ENCODE data around the gene HES5.
A peak's percentile ranks its signal among the peaks of the same experiment; 100 is the strongest.
"Not testable (repeated sequence)": the region's sequence is repeated elsewhere in the genome, so short reads cannot be mapped to it uniquely, and the experiment has no call there.

The HES5 gene, protein sequence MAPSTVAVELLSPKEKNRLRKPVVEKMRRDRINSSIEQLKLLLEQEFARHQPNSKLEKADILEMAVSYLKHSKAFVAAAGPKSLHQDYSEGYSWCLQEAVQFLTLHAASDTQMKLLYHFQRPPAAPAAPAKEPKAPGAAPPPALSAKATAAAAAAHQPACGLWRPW

GRCh38 chr1:2529784-2530512, at the start of gene HES5:
HES5 (minus strand) TSS chr1:2530263; CDS start chr1:2530164, 99 bp downstream.
- DNase-seq (ENCODE audit: low spot score) = no peak

- DNase-seq (ENCODE audit: low spot score) = no peak
Observed at GRCh38 chr1:2578758-2579118, 48.7 kb upstream of the HES5 start.

DNA sequence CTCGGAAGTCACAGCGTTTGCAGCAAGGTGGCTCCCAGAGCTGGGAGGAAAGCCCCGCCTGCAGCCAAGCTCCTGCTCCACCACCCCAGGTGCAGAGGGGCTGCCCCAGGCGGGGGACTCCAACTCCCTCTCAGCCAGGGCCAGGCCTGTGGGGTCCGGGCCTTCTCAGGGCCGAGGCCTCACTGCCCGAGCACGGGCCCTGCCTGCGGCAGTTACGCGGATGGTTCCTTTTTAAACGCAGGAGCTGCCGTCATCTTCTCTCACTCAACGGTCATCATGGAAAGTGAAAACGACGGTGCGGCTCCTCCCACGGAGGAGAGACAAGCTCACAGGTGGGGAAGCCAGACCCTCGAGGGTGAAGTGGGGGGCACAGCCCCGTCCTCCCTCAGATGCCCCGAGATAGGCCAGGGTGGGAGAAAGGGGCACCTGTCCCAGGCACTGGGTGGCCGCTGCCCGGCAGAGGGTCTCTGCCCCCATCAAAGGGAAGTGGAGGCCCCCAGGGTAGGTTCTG, 47.6 kb upstream of the HES5 start:
- DNase-seq (ENCODE audit: low spot score) = not testable (repeated sequence)

GRCh38 chr1:2575801-2576663, 46.0 kb upstream of the HES5 start:
- DNase-seq (ENCODE audit: low spot score) = no peak

DNA sequence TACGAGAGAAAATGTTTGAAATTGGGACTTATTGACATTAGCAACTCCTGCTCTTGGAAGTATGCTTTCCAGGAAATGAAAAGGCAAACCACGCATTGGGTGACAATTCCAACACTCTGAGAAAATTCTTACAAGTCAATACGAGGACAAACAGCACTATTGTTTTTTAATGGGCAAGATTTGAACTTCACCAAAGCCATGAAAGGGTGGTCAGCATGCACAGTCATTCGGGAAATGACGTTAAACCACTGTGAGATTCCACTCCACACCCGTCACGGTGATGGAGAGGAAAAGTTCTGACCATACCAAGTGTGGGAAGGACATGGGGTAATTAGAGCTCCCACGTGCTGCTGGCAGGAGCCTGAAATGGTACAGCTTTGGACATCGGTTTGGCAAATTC, 44.3 kb upstream of the HES5 start:
- DNase-seq (ENCODE audit: low spot score) = no peak

- DNase-seq (ENCODE audit: low spot score) = no peak
Observed at GRCh38 chr1:2573250-2573920, 43.3 kb upstream of the HES5 start.

- DNase-seq (ENCODE audit: low spot score) = no peak
Observed at GRCh38 chr1:2571348-2571747, 41.3 kb upstream of the HES5 start.

GRCh38 chr1:2570332-2570731, 40.3 kb upstream of the HES5 start:
- no peak for DNase-seq (ENCODE audit: low spot score)

DNA sequence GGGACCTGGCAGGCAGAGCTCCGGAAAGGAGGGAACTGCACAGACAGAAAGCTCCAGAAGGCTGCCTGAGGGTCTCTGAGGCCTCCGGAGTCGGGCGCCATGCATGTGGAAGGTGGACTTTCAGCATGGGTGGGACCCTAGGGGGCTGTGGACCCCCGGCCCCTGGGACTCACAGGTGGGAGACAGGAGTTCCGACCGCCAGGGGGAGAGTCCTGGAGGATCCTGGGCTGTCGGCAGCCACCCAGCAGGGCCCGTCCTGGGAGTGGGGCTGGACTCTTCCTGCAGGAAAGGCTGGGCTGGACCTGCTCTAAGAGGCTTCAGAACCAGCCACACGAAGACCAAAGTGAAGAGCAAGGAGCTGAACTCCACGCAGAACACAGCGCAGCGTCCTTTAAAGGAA, 39.6 kb upstream of the HES5 start:
- DNase-seq (ENCODE audit: low spot score) = not testable (repeated sequence)

- DNase-seq (ENCODE audit: low spot score) = no peak
Observed at GRCh38 chr1:2569060-2569459, 39.0 kb upstream of the HES5 start.

DNA sequence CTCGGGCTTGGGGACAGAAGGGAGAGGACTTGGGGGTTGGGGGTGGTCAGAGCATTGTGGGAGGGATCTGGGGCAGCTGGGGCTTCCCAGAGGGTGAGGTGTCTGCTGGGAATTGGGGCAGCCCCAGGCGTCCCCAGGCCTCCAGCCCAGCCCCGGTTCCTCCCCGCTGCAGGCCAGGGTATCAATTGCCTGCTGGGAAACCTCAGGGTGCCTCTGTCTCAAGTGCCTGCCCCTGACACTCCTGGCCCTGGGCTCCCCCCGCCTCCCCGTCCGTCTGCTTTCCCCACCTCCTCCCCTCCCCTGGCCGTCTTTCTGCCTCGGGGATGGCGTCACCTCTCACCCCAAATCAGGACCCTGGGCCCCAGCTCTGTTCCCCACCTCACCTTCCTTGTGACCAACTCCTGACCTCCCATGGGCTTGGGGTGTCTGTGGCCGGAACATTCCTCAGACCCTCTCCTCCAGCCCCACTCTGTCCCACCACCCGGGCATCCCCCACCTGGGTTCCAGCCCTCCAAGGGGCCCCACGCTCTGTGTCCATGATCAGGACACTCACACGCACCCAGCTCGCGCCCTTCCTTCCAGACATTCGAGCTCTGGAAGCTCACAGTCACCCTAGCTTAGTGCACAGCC, 38.2 kb upstream of the HES5 start:
- not testable (repeated sequence) for DNase-seq (ENCODE audit: low spot score)

DNA sequence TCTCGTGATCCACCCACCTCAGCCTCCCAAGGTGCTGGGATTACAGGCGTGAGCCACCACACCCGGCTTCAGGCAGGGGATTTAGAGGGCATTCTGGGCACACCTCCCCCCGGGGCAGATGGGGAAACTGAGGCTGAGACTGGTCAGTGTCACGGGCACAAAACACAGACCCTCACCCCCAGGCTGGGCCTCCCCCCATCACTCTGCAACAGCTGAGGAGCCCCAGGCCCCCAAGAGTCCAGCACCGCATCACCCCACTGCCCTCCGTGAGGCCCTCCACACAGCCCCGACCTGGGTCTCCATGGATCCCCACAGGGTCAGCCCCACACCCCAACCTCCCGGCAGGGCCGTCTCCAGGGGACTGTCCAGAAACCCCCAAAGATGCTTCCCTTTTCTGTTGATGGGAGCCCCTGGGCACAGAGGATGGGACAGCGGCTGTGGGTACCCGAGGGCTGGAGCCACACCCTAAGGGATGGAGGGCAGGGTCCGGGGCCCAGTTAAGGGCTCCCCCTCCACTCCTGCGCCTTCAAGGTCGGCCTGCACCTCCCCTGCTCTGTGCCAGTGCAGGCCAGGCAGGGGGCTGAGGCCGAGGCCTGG, 37.1 kb upstream of the HES5 start:
- DNase-seq (ENCODE audit: low spot score) = no peak

DNA sequence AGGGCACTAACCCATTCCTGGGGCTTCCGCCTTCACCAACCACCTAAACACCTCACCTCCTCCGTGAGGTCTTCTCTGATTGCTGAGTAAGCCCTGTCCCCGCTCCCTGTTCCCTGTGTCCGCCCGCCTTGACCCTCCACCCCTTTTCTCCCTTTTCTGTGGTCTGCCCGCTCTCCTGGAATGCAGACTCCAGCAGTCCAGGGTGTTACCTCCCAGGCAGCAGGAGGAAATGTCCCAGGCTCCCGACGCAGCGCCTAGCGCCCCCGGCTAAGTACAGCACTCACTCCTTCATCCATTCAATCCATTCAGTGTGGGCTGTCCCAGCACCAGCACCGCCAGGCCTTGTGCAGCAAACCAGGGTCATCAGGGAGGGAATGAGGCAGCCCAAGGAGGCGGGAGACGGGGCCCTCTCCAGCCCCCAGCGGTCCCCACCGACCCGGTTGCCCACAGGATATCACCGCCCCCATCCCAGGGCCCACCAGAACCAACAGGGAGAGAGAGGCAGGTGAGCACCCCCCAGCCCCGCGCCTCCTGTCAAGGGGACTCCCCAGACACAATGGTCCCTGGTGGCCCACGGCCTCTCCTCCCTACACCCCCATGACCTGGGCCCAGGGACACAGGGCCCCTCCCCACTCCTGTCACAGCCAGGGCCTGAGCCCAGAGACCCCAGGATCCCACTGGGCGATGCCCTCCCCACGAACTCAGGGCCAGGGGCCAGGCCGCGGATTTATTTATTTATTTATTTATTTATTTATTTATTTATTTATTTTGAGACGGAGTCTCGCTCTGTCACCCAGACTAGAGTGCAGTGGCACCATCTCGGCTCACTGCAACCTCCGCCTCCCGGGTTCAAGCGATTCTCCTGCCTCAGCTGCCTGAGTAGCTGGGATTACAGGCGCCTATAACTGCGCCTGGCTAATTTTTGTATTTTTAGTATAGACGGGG, 36.3 kb upstream of the HES5 start:
- DNase-seq (ENCODE audit: low spot score) = no peak

- no peak for DNase-seq (ENCODE audit: low spot score)
Observed at GRCh38 chr1:2564815-2565374, 34.8 kb upstream of the HES5 start.

- no peak for DNase-seq (ENCODE audit: low spot score)
Observed at GRCh38 chr1:2564006-2564814, 34.1 kb upstream of the HES5 start.

DNA sequence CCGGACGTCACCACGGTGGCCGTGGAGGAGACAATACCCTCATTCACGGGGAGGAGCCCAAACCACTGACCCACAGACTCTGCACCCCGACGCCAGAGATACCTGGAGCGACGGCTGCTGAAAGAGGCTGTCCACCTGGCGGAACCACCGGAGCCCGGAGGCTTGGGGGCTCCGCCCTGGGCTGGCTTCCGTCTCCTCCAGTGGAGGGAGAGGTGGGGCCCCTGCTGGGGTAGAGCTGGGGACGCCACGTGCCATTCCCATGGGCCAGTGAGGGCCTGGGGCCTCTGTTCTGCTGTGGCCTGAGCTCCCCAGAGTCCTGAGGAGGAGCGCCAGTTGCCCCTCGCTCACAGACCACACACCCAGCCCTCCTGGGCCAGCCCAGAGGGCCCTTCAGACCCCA, 33.1 kb upstream of the HES5 start:
- DNase-seq (ENCODE audit: low spot score) = no peak

GRCh38 chr1:2561898-2562895, 32.1 kb upstream of the HES5 start:
- DNase-seq (ENCODE audit: low spot score) = peak; percentile 54

DNA sequence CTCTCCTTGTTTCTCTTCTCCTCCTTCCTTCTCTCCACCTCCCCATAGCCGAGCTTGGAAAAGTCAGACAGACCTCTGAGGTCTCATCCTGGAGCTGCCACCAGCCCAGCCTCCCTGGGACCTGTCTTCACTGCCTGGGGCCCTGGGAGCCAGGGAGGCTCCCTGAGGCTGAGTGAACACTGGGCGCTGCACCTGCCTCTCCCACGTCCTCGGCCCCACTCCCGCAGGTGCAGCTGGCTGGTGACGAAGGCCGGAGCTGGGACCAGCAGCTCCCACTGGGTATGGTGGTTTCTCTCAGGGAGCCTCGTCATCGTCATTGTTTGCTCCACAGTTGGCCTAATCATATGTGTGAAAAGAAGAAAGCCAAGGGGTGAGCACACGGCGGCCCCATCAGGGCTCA, 31.4 kb upstream of the HES5 start:
- DNase-seq (ENCODE audit: low spot score) = no peak
